Neural progenitor cell (in vitro differentiated cells): Measurements from ENCODE around the gene EIF5A2.

Experiments
- EZH2 ChIP-seq: fragments of 200-600 bp; sonication (generic); IDR thresholded peaks from 2 replicates; pipeline ENCODE4 v1.6.1; 2017; ENCODE audit warnings: antibody characterized with exemption, mild to moderate bottlenecking, moderate library complexity
- EZH2phosphoT487 ChIP-seq: fragments of 200-600 bp; sonication (generic); IDR thresholded peaks from 2 replicates; pipeline ENCODE4 v1.6.1; 2017; ENCODE audit warnings: antibody characterized with exemption
- TF ChIP-seq, protein P1 (sequence below): fragments of 200-600 bp; sonication (generic); IDR thresholded peaks from 2 replicates; pipeline ENCODE4 v1.5.1; 2017; ENCODE audit warnings: antibody characterized with exemption, mild to moderate bottlenecking

DNA sequence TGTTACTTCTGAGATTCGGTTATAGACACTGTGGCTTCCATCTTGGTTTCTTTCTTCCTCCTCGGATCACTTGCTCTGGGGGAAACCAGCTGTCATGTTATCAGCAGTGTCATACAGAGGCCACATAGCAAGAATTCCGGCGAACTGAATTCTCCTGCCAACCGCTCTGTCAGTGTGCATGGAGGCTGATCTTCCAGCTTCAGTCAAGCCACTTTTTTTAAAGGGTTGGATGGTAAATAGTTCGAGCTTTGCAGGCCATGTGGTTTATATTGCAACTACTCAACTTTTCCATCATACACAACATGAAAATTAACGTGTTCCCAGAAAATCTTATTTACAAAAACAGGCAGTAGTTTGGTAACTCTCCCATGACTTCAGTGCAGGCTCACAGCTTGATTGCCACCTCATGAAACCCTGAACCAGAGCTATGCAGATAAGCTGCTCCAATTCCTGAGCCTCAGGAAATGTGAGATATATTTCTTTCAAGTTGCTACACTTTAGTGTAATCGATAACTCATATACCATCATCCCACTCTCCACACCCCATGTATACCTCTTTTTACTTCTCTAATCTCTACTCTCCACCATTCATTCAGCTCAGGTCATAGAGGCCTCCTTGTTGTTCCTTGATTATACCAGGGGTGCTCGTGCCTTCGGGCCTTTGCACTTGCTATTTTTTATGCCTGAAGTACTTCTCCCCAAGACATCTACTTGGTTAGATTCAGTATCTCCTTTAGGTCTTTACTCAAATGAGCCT, 45.6 kb downstream of the EIF5A2 start:
- TF ChIP-seq, protein P1, sequence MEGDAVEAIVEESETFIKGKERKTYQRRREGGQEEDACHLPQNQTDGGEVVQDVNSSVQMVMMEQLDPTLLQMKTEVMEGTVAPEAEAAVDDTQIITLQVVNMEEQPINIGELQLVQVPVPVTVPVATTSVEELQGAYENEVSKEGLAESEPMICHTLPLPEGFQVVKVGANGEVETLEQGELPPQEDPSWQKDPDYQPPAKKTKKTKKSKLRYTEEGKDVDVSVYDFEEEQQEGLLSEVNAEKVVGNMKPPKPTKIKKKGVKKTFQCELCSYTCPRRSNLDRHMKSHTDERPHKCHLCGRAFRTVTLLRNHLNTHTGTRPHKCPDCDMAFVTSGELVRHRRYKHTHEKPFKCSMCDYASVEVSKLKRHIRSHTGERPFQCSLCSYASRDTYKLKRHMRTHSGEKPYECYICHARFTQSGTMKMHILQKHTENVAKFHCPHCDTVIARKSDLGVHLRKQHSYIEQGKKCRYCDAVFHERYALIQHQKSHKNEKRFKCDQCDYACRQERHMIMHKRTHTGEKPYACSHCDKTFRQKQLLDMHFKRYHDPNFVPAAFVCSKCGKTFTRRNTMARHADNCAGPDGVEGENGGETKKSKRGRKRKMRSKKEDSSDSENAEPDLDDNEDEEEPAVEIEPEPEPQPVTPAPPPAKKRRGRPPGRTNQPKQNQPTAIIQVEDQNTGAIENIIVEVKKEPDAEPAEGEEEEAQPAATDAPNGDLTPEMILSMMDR: no peak
- no peak for TF ChIP-seq EZH2phosphoT487
- TF ChIP-seq EZH2: no peak
